IPS DF 4.7 (cell line): ENCODE results near the gene ATP8B1.
"Not testable (repeated sequence)": the region's sequence is repeated elsewhere in the genome, so short reads cannot be mapped to it uniquely, and the experiment has no call there.

Source experiments
- DNase-seq: peaks from one replicate; pipeline ENCODE4 v3.0.0-alpha.2; 2013; ENCODE audit warnings: low spot score; ENCODE audit errors: extremely low read depth

ATP8B1 gene

GRCh38 chr18:57771193-57771592 lies 31.9 kb downstream of the ATP8B1 start:
- no peak for DNase-seq

DNA sequence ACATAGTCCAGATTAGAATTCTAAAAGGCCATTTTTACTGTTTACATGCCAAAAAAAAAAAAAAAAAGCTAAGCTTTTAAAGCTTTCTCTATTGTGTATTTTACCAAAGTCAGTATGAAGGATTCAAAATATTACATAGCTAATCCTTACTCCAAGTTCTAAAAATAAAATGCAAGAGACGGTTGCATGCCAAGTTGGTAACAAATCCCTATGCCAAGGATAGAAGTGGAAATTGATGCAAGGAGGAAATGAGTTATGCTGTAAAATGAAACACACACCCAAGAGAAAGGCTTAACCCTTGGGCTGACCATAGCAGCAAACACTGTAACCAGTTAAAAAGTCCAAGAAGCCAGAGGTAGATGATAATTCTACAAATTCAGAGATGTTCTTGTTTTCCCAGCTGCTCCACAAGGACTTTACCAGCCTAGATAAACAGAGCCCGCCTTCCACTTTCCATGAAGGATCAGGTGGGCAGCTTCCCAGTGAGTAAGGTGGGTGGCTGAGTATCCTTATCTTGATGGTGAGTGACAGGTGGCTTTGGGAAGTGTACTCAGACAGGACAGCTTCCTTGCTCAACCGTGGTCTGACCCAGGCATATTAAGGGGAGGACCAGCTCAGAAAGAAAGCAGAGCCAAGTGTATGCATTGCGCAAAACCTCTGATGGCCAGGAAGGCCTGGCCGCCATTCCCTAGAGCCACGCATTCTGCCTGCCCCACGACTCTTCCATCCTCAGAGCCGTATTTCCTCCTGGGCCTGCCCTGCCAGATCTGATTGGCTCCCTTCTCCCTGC lies 34.4 kb downstream of the ATP8B1 start:
- DNase-seq = no peak

DNA sequence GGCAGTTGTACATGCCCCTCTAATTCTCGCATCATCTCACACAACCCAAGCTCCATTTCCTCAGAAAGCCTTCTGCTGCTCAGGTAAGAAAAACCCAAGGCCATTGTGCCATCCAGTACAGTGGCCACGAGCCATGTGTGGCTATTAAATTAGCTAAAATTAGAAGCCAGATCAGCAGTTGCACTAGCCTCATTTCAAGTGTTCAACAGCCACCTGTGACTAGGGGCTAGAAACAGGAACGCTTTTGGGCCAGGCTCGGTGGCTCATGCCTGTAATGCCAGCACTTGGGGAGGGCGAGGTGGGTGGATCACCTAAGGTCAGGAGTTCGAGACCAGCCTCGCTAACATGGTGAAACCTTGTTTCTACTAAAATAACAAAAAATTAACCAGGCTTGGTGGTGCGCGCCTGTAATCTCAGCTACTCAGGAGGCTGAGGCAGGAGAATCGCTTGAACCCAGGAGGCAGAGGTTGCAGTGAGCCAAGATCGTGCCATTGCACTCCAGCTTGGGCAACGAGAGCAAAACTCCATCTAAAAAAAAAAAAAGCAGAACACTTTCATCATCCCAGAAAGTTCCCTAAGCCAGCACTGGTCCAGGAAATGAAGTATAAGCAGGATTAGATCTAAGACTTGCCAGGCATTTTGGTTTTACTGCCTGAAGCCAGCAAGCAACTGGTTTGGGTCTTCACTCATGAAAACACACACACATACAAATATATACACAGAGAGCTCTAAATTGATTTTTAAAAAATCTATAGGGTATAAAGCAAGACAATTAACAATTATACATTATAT lies 35.7 kb downstream of the ATP8B1 start:
- no peak for DNase-seq

DNA sequence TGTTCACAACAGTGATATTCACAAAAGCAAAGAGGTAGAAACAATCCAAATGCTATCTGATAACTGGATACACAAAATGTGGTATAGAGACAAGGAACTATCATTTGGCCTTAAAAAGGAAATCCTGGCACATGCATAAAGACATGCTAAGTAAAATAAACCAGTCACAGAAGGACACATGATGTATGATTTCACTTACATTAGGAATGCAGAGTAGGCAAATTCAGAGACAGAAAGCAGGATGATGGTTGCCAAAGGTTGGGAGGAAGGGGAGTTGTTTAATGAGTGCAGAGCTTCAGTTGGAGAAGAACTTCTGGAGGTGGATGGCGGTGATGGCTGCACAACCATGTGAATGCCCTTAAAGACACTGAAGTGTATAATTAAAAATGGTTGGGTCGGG lies 38.1 kb downstream of the ATP8B1 start:
- no peak for DNase-seq

GRCh38 chr18:57764087-57764486 lies 39.0 kb downstream of the ATP8B1 start:
- DNase-seq = no peak

- DNase-seq = no peak
These were observed 40.4 kb downstream of the ATP8B1 start for GRCh38 chr18:57762686-57763085.

GRCh38 chr18:57759650-57760049 lies 43.5 kb downstream of the ATP8B1 start:
- no peak for DNase-seq

- no peak for DNase-seq
These were observed 47.5 kb downstream of the ATP8B1 start for GRCh38 chr18:57755473-57756067.

DNA sequence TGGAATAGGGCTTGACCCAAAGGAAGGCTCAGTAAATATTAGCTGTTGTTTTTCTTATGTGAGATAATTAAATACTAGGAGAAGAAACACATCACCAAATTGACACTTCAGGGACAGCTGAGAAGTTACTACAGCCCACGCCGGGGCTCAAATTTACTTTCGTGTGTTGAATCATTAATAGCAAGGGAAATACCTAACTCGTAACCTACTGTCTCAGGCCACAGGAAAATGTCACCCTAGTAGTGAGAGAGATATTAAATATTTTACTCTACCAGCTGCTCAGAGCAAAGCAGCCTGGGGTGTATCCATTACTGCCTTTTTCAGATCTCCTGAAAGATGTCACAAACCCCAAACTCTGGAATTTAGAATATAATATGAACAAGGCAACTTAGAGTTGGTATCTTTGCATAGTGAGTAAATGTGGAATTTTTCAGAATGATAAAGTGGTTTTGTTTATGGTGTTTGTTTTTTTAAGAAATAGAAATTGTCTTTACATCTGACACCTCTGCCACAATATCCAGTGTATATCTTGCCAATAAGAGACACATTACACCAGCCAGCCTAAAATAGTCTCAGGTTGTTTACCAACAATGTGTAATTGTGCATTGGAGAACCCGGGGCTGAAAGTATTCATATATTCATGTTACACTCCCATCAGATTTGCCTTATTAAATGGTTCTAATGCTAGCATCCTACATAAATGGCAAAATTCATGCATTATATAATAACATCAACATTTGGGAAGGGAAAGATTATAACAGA lies 48.4 kb downstream of the ATP8B1 start:
- no peak for DNase-seq

DNA sequence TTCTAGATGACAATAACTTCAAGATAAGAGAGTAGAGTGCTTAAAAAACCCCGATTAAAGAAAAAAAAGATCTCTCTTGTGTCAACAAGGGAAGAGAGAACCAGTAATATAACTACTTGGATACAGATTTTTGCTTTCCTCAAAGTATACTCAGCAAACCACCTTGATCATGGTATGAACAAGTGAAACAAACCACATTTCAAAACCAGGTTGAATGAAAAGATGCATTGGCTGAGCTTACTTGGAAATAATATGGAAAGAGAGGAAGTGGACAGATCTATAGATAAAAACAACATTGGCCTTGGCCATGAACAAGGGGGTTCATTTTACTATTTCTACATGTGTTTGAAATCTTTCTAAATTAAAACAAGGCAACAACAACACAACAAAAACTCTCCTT lies 50.1 kb downstream of the ATP8B1 start:
- no peak for DNase-seq

DNA sequence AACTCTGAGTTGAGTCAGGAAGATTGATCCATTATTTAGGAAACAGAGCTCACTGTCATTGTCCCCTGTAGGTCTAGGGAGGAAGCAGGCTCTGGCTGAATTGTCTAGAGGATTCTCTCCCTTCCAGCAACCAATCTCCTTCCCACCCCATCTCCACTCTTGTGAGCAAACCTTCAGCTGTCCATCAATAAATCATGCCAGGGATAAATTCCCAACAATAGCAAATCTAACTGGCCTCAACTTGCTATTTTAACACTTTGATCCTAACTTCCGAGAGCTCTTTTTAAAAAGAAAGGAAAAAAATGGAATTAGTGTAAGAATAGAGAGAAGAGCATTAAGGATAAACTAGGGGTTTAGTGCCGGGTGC lies 53.5 kb downstream of the ATP8B1 start:
- no peak for DNase-seq

DNA sequence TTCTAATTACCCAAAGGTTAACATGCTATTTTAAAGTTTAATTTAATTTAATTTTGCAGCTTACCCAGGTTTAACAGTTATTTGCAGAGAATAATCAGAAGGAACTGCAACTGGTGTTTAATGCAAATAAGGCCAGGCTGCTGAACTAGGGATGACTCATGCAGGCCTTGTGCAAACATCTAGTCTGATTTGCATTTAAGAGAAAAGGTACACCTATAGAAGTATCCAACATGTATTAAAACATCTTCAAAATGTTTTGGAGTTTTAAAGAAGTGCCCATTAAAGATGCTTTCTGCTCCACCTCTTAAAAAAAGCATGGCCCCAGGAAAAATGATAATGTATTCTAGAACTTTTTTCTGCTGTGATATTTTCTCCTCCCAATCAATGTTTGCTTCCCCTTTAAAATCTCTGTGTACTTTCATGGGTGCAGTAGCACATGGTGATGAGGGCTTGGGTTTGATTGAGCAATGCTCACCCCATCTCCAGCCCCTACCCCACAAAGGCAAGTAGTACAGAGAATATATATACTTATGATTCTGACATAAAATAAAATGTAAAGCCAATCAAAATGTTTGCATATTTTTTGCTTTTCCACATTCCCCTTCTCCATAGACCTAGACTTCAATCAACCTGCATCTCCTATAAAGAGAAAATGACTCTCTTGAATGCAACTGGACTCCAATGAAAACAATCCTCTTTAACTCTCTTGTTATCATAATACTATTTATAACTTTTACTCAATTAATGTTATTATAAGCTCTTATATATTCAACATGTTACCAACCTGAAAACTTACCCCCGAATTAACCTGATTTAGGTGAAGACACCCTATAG lies 54.1 kb downstream of the ATP8B1 start:
- no peak for DNase-seq

- no peak for DNase-seq
These were observed 55.1 kb downstream of the ATP8B1 start for GRCh38 chr18:57747809-57748680.

DNA sequence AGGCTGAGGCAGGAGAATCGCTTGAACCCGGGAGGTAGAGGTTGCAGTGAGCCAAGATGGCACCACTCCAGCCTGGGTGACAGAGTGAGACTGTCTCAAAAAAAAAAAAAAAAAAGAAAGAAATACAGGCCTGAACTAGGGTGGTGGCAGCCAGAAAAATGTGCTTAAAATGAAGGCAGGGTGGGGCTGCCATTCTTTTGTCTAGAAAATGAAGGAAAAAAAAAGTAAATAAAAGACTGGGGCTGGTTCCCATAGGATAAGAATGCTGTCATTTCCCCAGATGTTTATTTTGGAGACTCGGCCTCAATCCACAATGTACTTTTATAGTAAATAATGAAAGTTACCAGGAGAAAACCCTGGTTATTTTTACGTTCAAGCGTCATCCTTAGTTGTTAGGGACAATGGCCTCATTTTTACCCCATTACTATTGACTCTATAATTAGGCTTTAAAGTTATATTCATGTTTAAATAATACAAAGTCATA lies 58.9 kb downstream of the ATP8B1 start:
- no peak for DNase-seq

DNA sequence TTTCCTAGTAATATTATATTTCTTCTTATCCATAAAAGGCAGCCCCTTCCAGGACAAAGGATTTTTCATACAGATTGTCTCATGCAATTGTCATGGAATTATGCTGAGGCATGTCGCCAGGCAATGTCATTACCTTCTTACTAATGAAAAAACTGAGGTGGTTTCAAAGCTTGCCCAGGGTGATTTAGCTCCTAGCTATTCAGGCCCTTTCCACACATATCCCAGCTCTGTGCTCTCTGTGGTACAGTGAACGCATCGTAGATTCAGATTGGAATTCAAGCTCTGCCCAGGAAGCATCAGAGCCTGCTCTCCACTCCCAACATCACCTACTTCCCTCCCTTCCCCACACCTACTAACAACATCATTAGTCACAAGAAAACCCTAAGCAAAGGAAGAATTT lies 60.1 kb downstream of the ATP8B1 start:
- no peak for DNase-seq

DNA sequence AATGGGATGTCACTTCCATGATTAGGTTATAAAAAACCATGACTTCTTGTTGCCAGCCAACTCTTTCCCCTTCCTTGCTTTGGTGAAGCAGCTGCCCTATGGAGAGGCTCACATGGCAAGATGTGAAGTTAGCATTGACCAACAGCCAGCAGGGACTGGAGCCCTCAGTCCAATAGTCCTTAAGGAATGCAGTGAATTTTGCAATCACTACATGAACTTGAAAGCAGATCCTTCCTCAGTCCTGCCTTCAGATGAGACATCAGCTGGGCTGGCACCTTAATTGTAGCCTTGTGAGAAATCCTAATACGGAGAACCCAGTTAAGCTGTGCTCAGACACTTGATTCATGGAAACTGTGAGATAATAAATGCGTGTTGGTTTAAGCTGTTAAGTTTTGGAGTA lies 61.8 kb downstream of the ATP8B1 start:
- no peak for DNase-seq

GRCh38 chr18:57738078-57738477 lies 65.0 kb downstream of the ATP8B1 start:
- DNase-seq = no peak

DNA sequence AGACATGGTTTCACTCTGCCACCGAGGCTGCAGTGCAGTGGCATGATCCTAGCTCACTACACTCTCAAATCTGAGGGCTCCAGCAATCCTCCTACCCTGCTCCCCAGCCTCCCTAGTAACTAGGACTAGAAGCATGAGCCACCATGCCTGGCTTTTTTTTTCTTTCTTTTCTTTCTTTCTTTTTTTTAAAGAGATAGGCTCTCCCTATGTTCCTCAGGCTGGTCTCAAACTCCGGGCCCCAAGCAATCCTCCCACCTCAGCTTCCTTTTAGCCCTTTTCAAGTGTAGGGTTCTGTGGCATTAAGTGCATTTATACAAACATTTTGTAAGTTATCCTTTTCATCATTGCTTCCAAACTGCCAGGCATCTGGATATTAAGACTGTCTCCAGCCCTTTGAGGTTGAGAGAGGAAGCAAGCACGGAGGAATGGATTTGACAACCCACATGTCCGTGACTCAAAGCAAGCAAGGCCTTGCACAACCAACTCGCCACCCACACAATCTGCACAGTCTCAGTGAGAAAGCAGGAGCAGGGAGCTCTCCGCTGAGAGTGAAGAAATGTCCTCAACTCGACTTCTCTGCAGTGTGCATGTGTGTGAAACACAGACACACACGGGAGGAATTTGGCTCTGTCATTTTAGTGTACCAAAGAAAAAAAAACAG lies 65.6 kb downstream of the ATP8B1 start:
- no peak for DNase-seq

- DNase-seq = not testable (repeated sequence)
These were observed 68.1 kb downstream of the ATP8B1 start for GRCh38 chr18:57735042-57735441.
